Subcutaneous abdominal adipose tissue (tissue), 5 donors: Measurements from ENCODE around the gene EXD1.
A peak's percentile ranks its signal among the peaks of the same experiment; 100 is the strongest.
"Not testable (repeated sequence)": the region's sequence is repeated elsewhere in the genome, so short reads cannot be mapped to it uniquely, and the experiment has no call there.

Source experiments
- H3K27ac ChIP-seq: one replicate; pipeline ENCODE4 v1.7.0; 2013; ENCODE audit warnings: low read depth, mild to moderate bottlenecking, inconsistent platforms, low read length, moderate library complexity
- H3K27me3 ChIP-seq, 5 donors: one replicate each; pipeline ENCODE4 v1.7.0; 2013; ENCODE audit warnings: low read length in 5 of 5, inconsistent platforms in 1 of 5; ENCODE audit not compliant: control insufficient read depth in 5 of 5, insufficient read depth in 4 of 5
- H3K36me3 ChIP-seq, 5 donors: one replicate each; pipeline ENCODE4 v1.7.0; 2013; ENCODE audit warnings: low read length in 5 of 5; ENCODE audit not compliant: control insufficient read depth in 5 of 5, insufficient read depth in 5 of 5
- H3K4me1 ChIP-seq, 5 donors: one replicate each; pipeline ENCODE4 v1.7.0; 2013; ENCODE audit warnings: low read length in 5 of 5, mild to moderate bottlenecking in 3 of 5, moderate library complexity in 1 of 5; ENCODE audit not compliant: control insufficient read depth in 5 of 5, insufficient read depth in 5 of 5
- H3K4me3 ChIP-seq, 5 donors: one replicate each; pipeline ENCODE4 v1.7.0; 2013; ENCODE audit warnings: low read length in 5 of 5, low read depth in 1 of 5
- H3K9ac ChIP-seq, 5 donors: one replicate each; pipeline ENCODE4 v1.7.0; 2013; ENCODE audit warnings: low read length in 5 of 5, mild to moderate bottlenecking in 4 of 5, moderate library complexity in 3 of 5
- H3K9me3 ChIP-seq, 5 donors: one replicate each; pipeline ENCODE4 v1.7.0; 2013; ENCODE audit warnings: low read length in 5 of 5; ENCODE audit not compliant: control insufficient read depth in 5 of 5
- donor health status: healthy.
- donor health status: healthy.
- donor health status: healthy.
- donor health status: healthy.
- donor health status: healthy.

Gene EXD1

GRCh38 chr15:41258750-41259471 is 28.4 kb upstream of the EXD1 start:
- H3K27me3 ChIP-seq = no peaks in the 10 kb centered on the region
- no peaks in the 10 kb centered on the region for H3K9me3 ChIP-seq
- peaks cover 9 to 28% (median 20%) of the 10 kb centered on the region in 5 donors for H3K36me3 ChIP-seq
- H3K4me1 ChIP-seq = peaks cover 2 to 61% (median 45%) of the 10 kb centered on the region in 5 donors
- no peak overlapping the region for H3K4me3 ChIP-seq
- H3K9ac ChIP-seq = peak overlapping the region in 4 of 5 donors; percentile 7 to 63 (median 46)
- H3K27ac ChIP-seq = peak overlapping the region; percentile 77

GRCh38 chr15:41256577-41257038 is 26.1 kb upstream of the EXD1 start:
- H3K4me1 ChIP-seq = peaks cover 0 to 51% (median 35%) of the 10 kb centered on the region in 5 donors
- no peak overlapping the region for H3K4me3 ChIP-seq
- peak overlapping the region; percentile 77 for H3K27ac ChIP-seq
- H3K9ac ChIP-seq = peak overlapping the region in 3 of 5 donors; percentile 3 to 75 (median 6)
- H3K36me3 ChIP-seq = peaks cover 7 to 16% (median 12%) of the 10 kb centered on the region in 5 donors
- no peaks in the 10 kb centered on the region for H3K9me3 ChIP-seq
- H3K27me3 ChIP-seq = no peaks in the 10 kb centered on the region

- peak overlapping the region; percentile 77 for H3K27ac ChIP-seq
- peaks cover 0 to 51% (median 35%) of the 10 kb centered on the region in 5 donors for H3K4me1 ChIP-seq
- peak overlapping the region in 2 of 5 donors; percentile 3 to 6 for H3K9ac ChIP-seq
- H3K9me3 ChIP-seq = no peaks in the 10 kb centered on the region
- H3K27me3 ChIP-seq = no peaks in the 10 kb centered on the region
- peaks cover 11 to 20% (median 13%) of the 10 kb centered on the region in 5 donors for H3K36me3 ChIP-seq
- H3K4me3 ChIP-seq = no peak overlapping the region
Measured at GRCh38 chr15:41256103-41256502, 25.5 kb upstream of the EXD1 start.

GRCh38 chr15:41254560-41254959 is 24.0 kb upstream of the EXD1 start:
- H3K36me3 ChIP-seq = peaks cover 12 to 26% (median 13%) of the 10 kb centered on the region in 5 donors
- H3K9ac ChIP-seq = no peak overlapping the region
- peak overlapping the region; percentile 77 for H3K27ac ChIP-seq

DNA sequence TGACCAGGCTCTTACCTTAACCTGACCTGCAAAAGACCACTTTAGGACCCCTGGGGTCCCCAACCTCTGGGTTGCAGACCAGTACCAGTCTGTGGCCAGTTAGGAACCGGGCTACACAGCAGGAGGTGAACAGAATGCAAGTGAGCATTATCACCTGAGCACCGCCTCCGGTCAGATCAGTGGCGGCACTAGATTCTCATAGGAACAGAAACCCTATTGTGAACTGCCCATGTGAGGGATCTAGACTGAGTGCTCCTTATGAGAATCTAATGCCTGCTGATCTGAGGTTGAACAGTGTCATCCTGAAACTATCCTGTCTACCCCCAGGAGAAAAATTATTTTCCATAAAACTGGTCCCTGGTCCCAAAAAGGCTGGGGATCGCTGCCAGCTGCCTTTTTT is 20.9 kb upstream of the EXD1 start:
- no peaks in the 10 kb centered on the region for H3K27me3 ChIP-seq

More at GRCh38 chr15:41254560-41254959, 24.0 kb upstream of the EXD1 start:
- H3K27me3 ChIP-seq = no peaks in the 10 kb centered on the region
- peaks cover 0 to 45% (median 29%) of the 10 kb centered on the region in 5 donors for H3K4me1 ChIP-seq
- no peaks in the 10 kb centered on the region for H3K9me3 ChIP-seq
- H3K4me3 ChIP-seq = no peak overlapping the region

GRCh38 chr15:41250745-41251144 is 20.2 kb upstream of the EXD1 start:
- H3K4me3 ChIP-seq, H3K9me3 ChIP-seq, H3K27me3 ChIP-seq, H3K9ac ChIP-seq, H3K27ac ChIP-seq: not testable (repeated sequence)
- Histone ChIP-seq H3K4me1 (peaks cover 0 to 12% (median 0%) of the 10 kb centered on the region in 5 donors), H3K36me3 (peaks cover 12 to 38% (median 16%) of the 10 kb centered on the region in 5 donors)

More for the DNA sequence above, 20.9 kb upstream of the EXD1 start:
- no peaks in the 10 kb centered on the region for H3K9me3 ChIP-seq
- peak overlapping the region; percentile 23 for H3K27ac ChIP-seq
- H3K9ac ChIP-seq = no peak overlapping the region
- H3K36me3 ChIP-seq = peaks cover 9 to 35% (median 16%) of the 10 kb centered on the region in 5 donors
- H3K4me1 ChIP-seq = peaks cover 0 to 17% (median 6%) of the 10 kb centered on the region in 5 donors
- H3K4me3 ChIP-seq = no peak overlapping the region

- Histone ChIP-seq H3K9ac (no peak overlapping the region), H3K4me3 (no peak overlapping the region)
Measured at GRCh38 chr15:41241221-41241964, 10.8 kb upstream of the EXD1 start.

GRCh38 chr15:41238100-41238499 is 7.5 kb upstream of the EXD1 start:
- Histone ChIP-seq H3K9me3 (no peaks in the 10 kb centered on the region), H3K27me3 (no peaks in the 10 kb centered on the region), H3K4me3 (no peak overlapping the region), H3K9ac (no peak overlapping the region), H3K27ac (no peak overlapping the region), H3K36me3 (peaks cover 3 to 12% (median 6%) of the 10 kb centered on the region in 5 donors), H3K4me1 (peaks cover 0 to 18% (median 12%) of the 10 kb centered on the region in 5 donors)

More at GRCh38 chr15:41241221-41241964, 10.8 kb upstream of the EXD1 start:
- Histone ChIP-seq H3K36me3 (peaks cover 9 to 36% (median 21%) of the 10 kb centered on the region in 5 donors), H3K9me3 (no peaks in the 10 kb centered on the region), H3K4me1 (peaks cover 0 to 9% (median 0%) of the 10 kb centered on the region in 5 donors), H3K27me3 (no peaks in the 10 kb centered on the region), H3K27ac (no peak overlapping the region)

- Histone ChIP-seq H3K4me3 (no peak overlapping the region), H3K9ac (no peak overlapping the region), H3K36me3 (peaks cover 0 to 4% (median 0%) of the 10 kb centered on the region in 5 donors), H3K27ac (no peak overlapping the region), H3K9me3 (no peaks in the 10 kb centered on the region), H3K27me3 (no peaks in the 10 kb centered on the region), H3K4me1 (peaks cover 2 to 33% (median 23%) of the 10 kb centered on the region in 5 donors)
Measured at GRCh38 chr15:41235929-41236328, 5.4 kb upstream of the EXD1 start.

GRCh38 chr15:41235228-41235627 is 4.7 kb upstream of the EXD1 start:
- H3K9ac ChIP-seq, H3K27ac ChIP-seq, H3K4me3 ChIP-seq, H3K36me3 ChIP-seq, H3K9me3 ChIP-seq, H3K27me3 ChIP-seq: not testable (repeated sequence)
- peaks cover 4 to 35% (median 27%) of the 10 kb centered on the region in 5 donors for H3K4me1 ChIP-seq
